ENCODE measurements around the gene ZDHHC16. TPM values are rescaled to one million over a fixed set of nuclear protein-coding genes. Genes with fewer than 3 reads are reported as not detected.

The ZDHHC16 gene
- total and polyA plus RNA-seq, 10 of the 15 experiments (the other 5 are each of a cell fraction or from before 2014, with no cell fraction given) = 16.8 to 63.1 (median 29.8) TPM

DNA sequence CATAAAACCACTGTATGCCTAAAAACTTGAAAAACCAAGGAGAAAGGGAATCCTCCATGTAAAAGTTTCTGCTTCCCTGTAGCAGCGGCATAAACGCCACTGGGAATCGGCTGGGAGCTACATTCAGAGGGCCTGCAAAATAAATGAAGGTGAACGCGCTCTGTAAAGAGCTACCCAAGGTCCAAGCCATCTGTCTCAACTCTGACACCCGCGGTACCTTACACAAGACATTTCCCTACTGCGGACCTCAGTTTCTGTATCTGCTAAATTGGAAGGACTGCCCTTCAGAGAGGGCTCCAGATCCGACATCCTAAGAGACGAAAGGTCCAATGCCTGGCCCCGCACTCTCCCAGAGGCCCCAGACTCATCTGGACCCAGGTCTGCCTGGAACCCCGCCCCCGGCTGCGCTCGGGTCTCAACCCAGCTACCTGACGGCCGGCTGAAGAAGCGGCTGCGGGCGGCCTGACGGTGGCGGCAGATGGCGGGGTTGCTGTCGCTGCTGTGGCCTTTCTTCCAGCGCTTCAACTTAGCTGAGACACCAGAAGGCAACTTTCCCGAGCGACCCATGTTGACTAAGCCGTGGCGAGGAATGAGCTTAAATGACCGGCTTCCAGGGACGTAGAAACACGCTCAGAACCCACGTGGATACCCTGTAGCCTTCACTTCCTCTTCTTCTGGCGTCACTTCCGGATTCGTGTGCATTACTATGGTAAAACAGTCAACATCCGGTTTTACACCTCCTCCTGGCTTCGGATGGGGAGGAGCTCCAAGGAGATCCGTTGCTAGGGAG is 45.1 kb upstream of the ZDHHC16 start, which contains the start of gene RRP12 (continued):
- no peak; the same call in 1 of the 2 replicates for TF ChIP-seq IKZF1 (conservative IDR thresholded peaks at IDR 0.05)
- peak; percentile 47; the same call in 1 of the 2 replicates for TF ChIP-seq RFX5 (IDR thresholded peaks at IDR 0.05; ENCODE audit: low read depth, low read length)
- TF ChIP-seq YY1 (IDR thresholded peaks at IDR 0.05; ENCODE audit: low read depth, low read length) = 0 out of 2 replicates have a peak, but pooled peaks have one; percentile 36
- no peak for TF ChIP-seq TCF3 (IDR thresholded peaks at IDR 0.05; ENCODE audit: borderline replicate concordance, insufficient read depth, low read depth, low read length)
- TF ChIP-seq, protein P1, sequence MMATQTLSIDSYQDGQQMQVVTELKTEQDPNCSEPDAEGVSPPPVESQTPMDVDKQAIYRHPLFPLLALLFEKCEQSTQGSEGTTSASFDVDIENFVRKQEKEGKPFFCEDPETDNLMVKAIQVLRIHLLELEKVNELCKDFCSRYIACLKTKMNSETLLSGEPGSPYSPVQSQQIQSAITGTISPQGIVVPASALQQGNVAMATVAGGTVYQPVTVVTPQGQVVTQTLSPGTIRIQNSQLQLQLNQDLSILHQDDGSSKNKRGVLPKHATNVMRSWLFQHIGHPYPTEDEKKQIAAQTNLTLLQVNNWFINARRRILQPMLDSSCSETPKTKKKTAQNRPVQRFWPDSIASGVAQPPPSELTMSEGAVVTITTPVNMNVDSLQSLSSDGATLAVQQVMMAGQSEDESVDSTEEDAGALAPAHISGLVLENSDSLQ (IDR thresholded peaks at IDR 0.05) = no peak
- no peak for TF ChIP-seq ZBED1 (IDR thresholded peaks at IDR 0.05; ENCODE audit: borderline replicate concordance)
- 0 out of 2 replicates have a peak, but pooled peaks have one; percentile 42 for TF ChIP-seq EED (IDR thresholded peaks at IDR 0.05; ENCODE audit: low read depth)
- TF ChIP-seq TCF7 (IDR thresholded peaks at IDR 0.05; ENCODE audit: borderline replicate concordance) = no peak
- peak; percentile 98 for TF ChIP-seq SIN3A (IDR thresholded peaks at IDR 0.05; ENCODE audit: low read depth, low read length)
- TF ChIP-seq RBBP5 (conservative IDR thresholded peaks at IDR 0.05) = no peak
- peak; percentile 100 for TF ChIP-seq MXI1 (IDR thresholded peaks at IDR 0.05; ENCODE audit: low read depth, low read length)
- no peak for TF ChIP-seq TCF12 (IDR thresholded peaks at IDR 0.05; ENCODE audit: low read depth, low read length)
- TF ChIP-seq, protein P2, sequence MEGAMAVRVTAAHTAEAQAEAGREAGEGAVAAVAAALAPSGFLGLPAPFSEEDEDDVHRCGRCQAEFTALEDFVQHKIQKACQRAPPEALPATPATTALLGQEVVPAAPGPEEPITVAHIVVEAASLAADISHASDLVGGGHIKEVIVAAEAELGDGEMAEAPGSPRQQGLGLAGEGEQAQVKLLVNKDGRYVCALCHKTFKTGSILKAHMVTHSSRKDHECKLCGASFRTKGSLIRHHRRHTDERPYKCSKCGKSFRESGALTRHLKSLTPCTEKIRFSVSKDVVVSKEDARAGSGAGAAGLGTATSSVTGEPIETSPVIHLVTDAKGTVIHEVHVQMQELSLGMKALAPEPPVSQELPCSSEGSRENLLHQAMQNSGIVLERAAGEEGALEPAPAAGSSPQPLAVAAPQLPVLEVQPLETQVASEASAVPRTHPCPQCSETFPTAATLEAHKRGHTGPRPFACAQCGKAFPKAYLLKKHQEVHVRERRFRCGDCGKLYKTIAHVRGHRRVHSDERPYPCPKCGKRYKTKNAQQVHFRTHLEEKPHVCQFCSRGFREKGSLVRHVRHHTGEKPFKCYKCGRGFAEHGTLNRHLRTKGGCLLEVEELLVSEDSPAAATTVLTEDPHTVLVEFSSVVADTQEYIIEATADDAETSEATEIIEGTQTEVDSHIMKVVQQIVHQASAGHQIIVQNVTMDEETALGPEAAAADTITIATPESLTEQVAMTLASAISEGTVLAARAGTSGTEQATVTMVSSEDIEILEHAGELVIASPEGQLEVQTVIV (IDR thresholded peaks at IDR 0.05; ENCODE audit: borderline replicate concordance, partially characterized antibody) = peak; percentile 17
- TF ChIP-seq SMARCA5 (IDR thresholded peaks at IDR 0.05) = no peak
- peak; percentile 40 for TF ChIP-seq SIX5 (IDR thresholded peaks at IDR 0.05; ENCODE audit: low read depth, low read length, severe bottlenecking)
- TF ChIP-seq, protein P3, sequence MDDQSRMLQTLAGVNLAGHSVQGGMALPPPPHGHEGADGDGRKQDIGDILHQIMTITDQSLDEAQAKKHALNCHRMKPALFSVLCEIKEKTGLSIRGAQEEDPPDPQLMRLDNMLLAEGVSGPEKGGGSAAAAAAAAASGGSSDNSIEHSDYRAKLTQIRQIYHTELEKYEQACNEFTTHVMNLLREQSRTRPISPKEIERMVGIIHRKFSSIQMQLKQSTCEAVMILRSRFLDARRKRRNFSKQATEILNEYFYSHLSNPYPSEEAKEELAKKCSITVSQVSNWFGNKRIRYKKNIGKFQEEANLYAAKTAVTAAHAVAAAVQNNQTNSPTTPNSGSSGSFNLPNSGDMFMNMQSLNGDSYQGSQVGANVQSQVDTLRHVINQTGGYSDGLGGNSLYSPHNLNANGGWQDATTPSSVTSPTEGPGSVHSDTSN (IDR thresholded peaks at IDR 0.05; ENCODE audit: insufficient replicate concordance, low read depth, low read length) = no peak
- TF ChIP-seq, protein P4, sequence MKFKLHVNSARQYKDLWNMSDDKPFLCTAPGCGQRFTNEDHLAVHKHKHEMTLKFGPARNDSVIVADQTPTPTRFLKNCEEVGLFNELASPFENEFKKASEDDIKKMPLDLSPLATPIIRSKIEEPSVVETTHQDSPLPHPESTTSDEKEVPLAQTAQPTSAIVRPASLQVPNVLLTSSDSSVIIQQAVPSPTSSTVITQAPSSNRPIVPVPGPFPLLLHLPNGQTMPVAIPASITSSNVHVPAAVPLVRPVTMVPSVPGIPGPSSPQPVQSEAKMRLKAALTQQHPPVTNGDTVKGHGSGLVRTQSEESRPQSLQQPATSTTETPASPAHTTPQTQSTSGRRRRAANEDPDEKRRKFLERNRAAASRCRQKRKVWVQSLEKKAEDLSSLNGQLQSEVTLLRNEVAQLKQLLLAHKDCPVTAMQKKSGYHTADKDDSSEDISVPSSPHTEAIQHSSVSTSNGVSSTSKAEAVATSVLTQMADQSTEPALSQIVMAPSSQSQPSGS (IDR thresholded peaks at IDR 0.05; ENCODE audit: low read length) = no peak
- peak; percentile 97 for TF ChIP-seq CREM (IDR thresholded peaks at IDR 0.05; ENCODE audit: low read depth)
- no peak for TF ChIP-seq RAD21 (IDR thresholded peaks at IDR 0.05; ENCODE audit: insufficient read depth, low read depth, low read length)
- no peak for TF ChIP-seq IRF4 (IDR thresholded peaks at IDR 0.05; ENCODE audit: low read depth, low read length)
- no peak for TF ChIP-seq ZSCAN29 (IDR thresholded peaks at IDR 0.05)
- no peak for TF ChIP-seq POU2F2 (IDR thresholded peaks at IDR 0.05; ENCODE audit: borderline replicate concordance, low read depth, low read length)
- TF ChIP-seq, protein P5, sequence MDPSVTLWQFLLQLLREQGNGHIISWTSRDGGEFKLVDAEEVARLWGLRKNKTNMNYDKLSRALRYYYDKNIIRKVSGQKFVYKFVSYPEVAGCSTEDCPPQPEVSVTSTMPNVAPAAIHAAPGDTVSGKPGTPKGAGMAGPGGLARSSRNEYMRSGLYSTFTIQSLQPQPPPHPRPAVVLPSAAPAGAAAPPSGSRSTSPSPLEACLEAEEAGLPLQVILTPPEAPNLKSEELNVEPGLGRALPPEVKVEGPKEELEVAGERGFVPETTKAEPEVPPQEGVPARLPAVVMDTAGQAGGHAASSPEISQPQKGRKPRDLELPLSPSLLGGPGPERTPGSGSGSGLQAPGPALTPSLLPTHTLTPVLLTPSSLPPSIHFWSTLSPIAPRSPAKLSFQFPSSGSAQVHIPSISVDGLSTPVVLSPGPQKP (IDR thresholded peaks at IDR 0.05; ENCODE audit: low read depth, low read length) = no peak
- no peak for TF ChIP-seq PML (IDR thresholded peaks at IDR 0.05; ENCODE audit: low read length)

Measured in GM12878 (cell line).